CD1c-positive myeloid dendritic cell (primary cell): ENCODE measurements around the gene APOBEC2.

Experiments used
- DNase-seq: peaks from one replicate; pipeline ENCODE4 v3.0.0-alpha.2; 2016; ENCODE audit errors: extremely low spot score

The APOBEC2 gene

GRCh38 chr6:41088451-41088850 lies 35.4 kb downstream of the APOBEC2 start:
- no peak for DNase-seq

GRCh38 chr6:41090841-41091761 lies 38.1 kb downstream of the APOBEC2 start:
- DNase-seq: no peak

GRCh38 chr6:41092421-41093140 lies 39.6 kb downstream of the APOBEC2 start:
- peak; percentile 30 for DNase-seq

- no peak for DNase-seq
Observed at GRCh38 chr6:41093729-41094128, 40.7 kb downstream of the APOBEC2 start.

GRCh38 chr6:41097467-41098090 lies 44.6 kb downstream of the APOBEC2 start:
- DNase-seq: no peak

- no peak for DNase-seq
Observed at GRCh38 chr6:41098366-41098765, 45.4 kb downstream of the APOBEC2 start.

- DNase-seq: no peak
Observed at GRCh38 chr6:41100871-41101287, 47.9 kb downstream of the APOBEC2 start.

- DNase-seq: no peak
Observed at GRCh38 chr6:41103847-41104246, 50.8 kb downstream of the APOBEC2 start.

- no peak for DNase-seq
Observed at GRCh38 chr6:41111017-41111416, 58.0 kb downstream of the APOBEC2 start.
